Myometrial cell (primary cell): ENCODE measurements around the gene PAGE3. TPM values are rescaled to one million over a fixed set of nuclear protein-coding genes. Genes with fewer than 3 reads are reported as not detected.

Source experiments
- total RNA-seq: library from RNA; depleted of rRNA; stranded (reverse); fragments of >200 nt; gene quantifications from 2 replicates; pipeline ENCODE4 v1.2.3, GENCODE V29; 2015

The PAGE3 gene, protein sequence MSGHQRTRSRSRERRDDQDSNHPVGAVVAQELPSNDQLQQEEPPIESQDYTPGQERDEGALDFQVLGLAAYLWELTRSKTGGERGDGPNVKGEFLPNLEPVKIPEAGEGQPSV
- not detected in 2 replicates for total RNA-seq

DNA sequence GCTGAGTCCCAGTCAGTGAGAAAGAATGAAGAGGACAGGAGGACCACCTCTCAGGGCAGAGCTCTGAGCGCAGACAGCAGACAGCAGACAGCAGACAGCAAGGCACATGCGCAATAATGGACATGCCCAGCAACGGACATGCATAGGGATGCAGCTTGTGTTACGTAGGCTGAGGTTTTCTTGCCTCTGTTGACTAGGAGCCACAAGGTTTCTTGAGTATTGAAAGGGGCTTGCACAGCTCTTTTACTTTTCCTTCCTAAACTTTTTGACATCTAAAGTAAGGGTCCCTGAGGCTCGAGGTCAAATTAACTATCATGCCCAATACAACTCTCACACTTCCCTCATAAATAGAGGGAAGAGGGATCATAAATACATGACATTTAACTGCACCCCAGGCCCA lies at the start of gene PAGE3:
TSS of gene PAGE3 (minus strand) at position 101 of the 400 bp plus-strand sequence. CDS start 1,013 bp downstream, outside the sequence.

DNA sequence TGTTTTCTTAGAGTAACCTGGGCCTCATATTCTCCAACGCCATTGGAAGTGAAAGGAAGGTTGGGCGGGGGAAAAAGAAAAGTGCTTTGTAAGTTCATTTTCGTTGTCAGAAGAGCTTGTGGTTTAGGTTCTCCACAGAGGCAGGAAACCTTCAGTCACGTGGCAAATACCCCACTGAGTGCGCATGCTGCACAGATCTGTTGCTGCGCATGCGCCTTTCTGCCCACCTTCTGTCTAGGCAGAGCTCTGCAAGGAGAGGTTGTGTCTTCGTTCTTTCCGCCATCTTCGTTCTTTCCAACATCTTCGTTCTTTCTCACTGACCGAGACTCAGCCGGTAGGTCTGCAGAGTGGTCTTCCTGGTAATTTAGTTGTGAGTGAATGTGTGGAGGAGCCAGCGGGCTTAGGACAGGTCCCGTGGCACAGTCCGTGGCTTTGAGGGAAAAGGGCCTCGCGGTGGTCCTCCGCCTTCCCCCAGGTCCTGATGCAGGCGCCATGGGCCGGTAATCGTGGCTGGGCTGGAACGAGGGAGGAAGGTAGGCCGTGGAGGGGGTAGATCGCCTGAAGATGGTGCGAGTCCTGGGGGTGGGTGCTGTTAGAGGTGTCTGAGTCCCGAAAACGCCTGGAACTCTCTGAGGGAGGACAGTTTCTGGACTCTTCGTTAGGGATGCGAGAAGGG lies 44.5 kb downstream of the PAGE3 start, which contains the start of gene PAGE5:
TSS of gene PAGE5 (plus strand) at position 228 of the 676 bp plus-strand sequence. CDS start 1,037 bp downstream, outside the sequence.

Other genes starting within 250 kb of the PAGE3 start
- gene ALAS2, start 233.9 kb downstream of the PAGE3 start, total RNA-seq, result not detected in 2 replicates
- gene PAGE2B, start 189.9 kb downstream of the PAGE3 start, total RNA-seq, result not detected in 2 replicates
- gene PAGE2, start 175.9 kb downstream of the PAGE3 start, total RNA-seq, result not detected in 2 replicates
- gene PAGE5, start 44.6 kb downstream of the PAGE3 start, total RNA-seq, result not detected in 2 replicates
- gene MAGEH1, start 187.2 kb upstream of the PAGE3 start, total RNA-seq, result 44.3 and 45.3 TPM in 2 replicates
- 0.58 and 1.2 TPM in 2 replicates for gene USP51, start 224.9 kb upstream of the PAGE3 start, total RNA-seq